NB4 (cell line): ENCODE measurements around the gene GAS7.
A peak's percentile ranks its signal among the peaks of the same experiment; 100 is the strongest.

ENCODE experiments used
- DNase-seq: peaks from one replicate; pipeline ENCODE4 v3.0.0; 2010; ENCODE audit warnings: low read depth
- H3K4me3 ChIP-seq: one replicate; pipeline ENCODE4 v1.5.1; 2011; ENCODE audit warnings: mild to moderate bottlenecking, low read depth, low read length, moderate library complexity
- CTCF ChIP-seq: IDR thresholded peaks from one replicate; pipeline ENCODE4 v1.5.1; 2012; ENCODE audit warnings: low read depth, low read length
- MAX ChIP-seq: IDR thresholded peaks from 2 replicates; pipeline ENCODE4 v1.6.1; 2011; ENCODE audit warnings: low read depth, low read length
- MYC ChIP-seq: IDR thresholded peaks from 2 replicates; pipeline ENCODE4 v1.6.1; 2011; ENCODE audit warnings: low read depth, low read length
- POLR2A ChIP-seq: IDR thresholded peaks from 2 replicates; pipeline ENCODE4 v1.6.1; 2011; ENCODE audit warnings: mild to moderate bottlenecking; ENCODE audit not compliant: insufficient read length; ENCODE audit errors: extremely low read depth

GAS7 gene

GRCh38 chr17:10169290-10169689 lies 29.1 kb downstream of the GAS7 start:
- DNase-seq: no peak
- H3K4me3 ChIP-seq: no peak overlapping the region
- TF ChIP-seq MAX (no peak), CTCF (no peak), MYC (no peak), POLR2A (no peak)

- DNase-seq: no peak
- TF ChIP-seq POLR2A (no peak), CTCF (no peak), MAX (no peak), MYC (no peak)
These were observed 32.0 kb downstream of the GAS7 start for GRCh38 chr17:10166176-10166935.

GRCh38 chr17:10162096-10162495 lies 36.3 kb downstream of the GAS7 start:
- TF ChIP-seq CTCF (no peak), MYC (no peak), POLR2A (no peak), MAX (no peak)
- no peak overlapping the region for H3K4me3 ChIP-seq
- peak; percentile 44 for DNase-seq

More at GRCh38 chr17:10166176-10166935, 32.0 kb downstream of the GAS7 start:
- no peak overlapping the region for H3K4me3 ChIP-seq

- H3K4me3 ChIP-seq: no peak overlapping the region
- DNase-seq: no peak
- TF ChIP-seq MAX: no peak
- TF ChIP-seq MYC: no peak
- TF ChIP-seq POLR2A: no peak
- TF ChIP-seq CTCF: no peak
These were observed 37.0 kb downstream of the GAS7 start for GRCh38 chr17:10161386-10161785.

GRCh38 chr17:10156948-10157607 lies 41.3 kb downstream of the GAS7 start:
- TF ChIP-seq CTCF: no peak
- TF ChIP-seq POLR2A: no peak
- peak; percentile 74; the same call in 1 of the 2 replicates for TF ChIP-seq MYC
- peak; percentile 94 for TF ChIP-seq MAX
- peak; percentile 100 for DNase-seq
- peak overlapping the region; percentile 1 for H3K4me3 ChIP-seq
